NT2/D1 (cell line): ENCODE measurements around the gene OR7C2.

Experiments
- SUZ12 ChIP-seq: IDR thresholded peaks from 2 replicates; pipeline ENCODE4 v1.6.1; 2011; ENCODE audit not compliant: insufficient read length, insufficient read depth; ENCODE audit errors: extremely low read depth
- ZNF274 ChIP-seq: IDR thresholded peaks from 2 replicates; pipeline ENCODE4 v1.6.1; 2011; ENCODE audit warnings: mild to moderate bottlenecking, low read depth, low read length

DNA sequence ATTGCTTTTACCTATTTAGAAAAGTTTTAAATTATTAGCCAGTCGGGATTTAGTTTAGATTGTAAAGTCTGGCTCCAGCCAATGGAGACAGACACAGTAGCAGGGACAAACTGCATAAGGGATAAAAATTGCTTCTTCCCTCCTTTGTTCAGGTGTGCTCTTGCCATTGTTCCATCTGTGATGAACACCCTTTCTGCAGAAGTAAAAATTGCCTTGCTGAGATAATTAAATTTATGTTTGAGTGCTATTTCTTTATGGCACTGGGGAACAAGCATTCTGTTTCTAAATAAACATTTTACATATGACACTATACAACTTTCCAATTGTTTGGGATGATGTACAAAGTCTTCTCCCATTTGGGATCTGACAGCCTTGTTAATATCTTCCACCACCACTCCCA is 18.0 kb downstream of the OR7C2 start:
- TF ChIP-seq ZNF274 = no peak
- no peak for TF ChIP-seq SUZ12
